B cell (primary cell): ENCODE results near the gene MTX2. TPM values are rescaled to one million over a fixed set of nuclear protein-coding genes. Genes with fewer than 3 reads are reported as not detected.

ENCODE experiments used
- ATAC-seq: fragments of 200-7000 bp; cut with Tn5 transposase; one replicate; pipeline ENCODE4 v1.10.0; 2021; ENCODE audit warnings: low read depth, mild to moderate bottlenecking, moderate number of reproducible peaks, moderate library complexity
- CTCF ChIA-PET: fragments of 350-600 bp; sonication (Branson Sonifier 250); formaldehyde crosslinking; loops from one replicate; lab custom pipeline; 2021; ENCODE audit warnings: antibody characterized with exemption, inconsistent platforms; lab: Charles Lee
- POLR2A ChIA-PET: fragments of 350-600 bp; sonication (Branson Sonifier 250); formaldehyde crosslinking; loops from one replicate; lab custom pipeline; 2021; ENCODE audit warnings: antibody characterized with exemption; lab: Charles Lee
- DNase-seq: peaks from one replicate; pipeline ENCODE4 v3.0.0; 2013
- H2AFZ ChIP-seq: 2 replicates; pipeline ENCODE4 v1.6.1; 2012; ENCODE audit warnings: mild to moderate bottlenecking, low read depth, low read length; ENCODE audit not compliant: insufficient read depth, poor library complexity, severe bottlenecking
- H3K27ac ChIP-seq, 2 donors: 1 replicate in 1 of 2; 2 replicates in 1 of 2; pipeline ENCODE4 v1.5.1; 2012 to 2013; ENCODE audit warnings: low read length in 2 of 2, mild to moderate bottlenecking in 2 of 2, moderate library complexity in 1 of 2
- H3K27me3 ChIP-seq, 4 experiments: fragments of 200-600 bp in 1 of 4; sonication (generic) in 1 of 4; replicated peaks in 1 of 4; 1 replicate in 2 of 4; 2 replicates in 2 of 4; pipeline versions ENCODE4 v1.6.1 to v1.7.0; 2013 to 2016; ENCODE audit warnings: low read length in 3 of 4, mild to moderate bottlenecking in 2 of 4, mixed read lengths in 1 of 4, moderate library complexity in 1 of 4; ENCODE audit not compliant: insufficient read depth in 4 of 4, control insufficient read depth in 3 of 4; ENCODE audit errors: control extremely low read depth in 1 of 4
- H3K36me3 ChIP-seq, 2 experiments: replicated peaks in 1 of 2; 1 replicate in 1 of 2; 2 replicates in 1 of 2; pipeline versions ENCODE4 v1.6.1 to v1.7.1; 2013; ENCODE audit warnings: low read length in 1 of 2; ENCODE audit not compliant: insufficient read depth in 2 of 2, control insufficient read depth in 1 of 2; ENCODE audit errors: control extremely low read depth in 1 of 2, extremely low read depth in 1 of 2
- H3K4me1 ChIP-seq, 2 donors: fragments of 200-600 bp in 1 of 2; sonication (generic) in 1 of 2; 1 replicate in 1 of 2; 2 replicates in 1 of 2; pipeline versions ENCODE4 v1.5.1 to v1.6.1; 2013 to 2017; ENCODE audit warnings: low read length in 2 of 2; ENCODE audit not compliant: control insufficient read depth in 2 of 2, insufficient read depth in 2 of 2
- H3K4me2 ChIP-seq: replicated peaks from 2 replicates; pipeline ENCODE3; 2012; ENCODE audit warnings: mild to moderate bottlenecking, low read depth, low read length; ENCODE audit not compliant: poor library complexity, severe bottlenecking
- H3K4me3 ChIP-seq, 5 experiments: fragments of 200-600 bp in 1 of 5; sonication (generic) in 1 of 5; 1 replicate in 3 of 5; 2 replicates in 2 of 5; pipeline versions ENCODE4 v1.5.1 to v1.7.0; 2011 to 2016; ENCODE audit warnings: low read length in 4 of 5, mild to moderate bottlenecking in 4 of 5, low read depth in 2 of 5, control low read depth in 1 of 5, moderate library complexity in 1 of 5; ENCODE audit not compliant: insufficient read depth in 1 of 5; ENCODE audit errors: control extremely low read depth in 1 of 5, extremely low read depth in 1 of 5
- H3K79me2 ChIP-seq: fragments of 200-600 bp; sonication (generic); one replicate; pipeline ENCODE4 v1.6.0; 2016; ENCODE audit warnings: low read length; ENCODE audit not compliant: control insufficient read depth, insufficient read depth
- H3K9ac ChIP-seq: fragments of 200-600 bp; sonication (generic); 2 replicates; pipeline ENCODE4 v1.6.1; 2017; ENCODE audit warnings: mild to moderate bottlenecking, low read length, moderate library complexity
- H3K9me3 ChIP-seq, 3 donors: one replicate each; pipeline versions ENCODE4 v1.6.1 to v1.7.1; 2013; ENCODE audit warnings: low read length in 2 of 3; ENCODE audit not compliant: control insufficient read depth in 2 of 3, insufficient read depth in 1 of 3; ENCODE audit errors: control extremely low read depth in 1 of 3
- H4K20me1 ChIP-seq: 2 replicates; pipeline ENCODE4 v1.6.0; 2012; ENCODE audit warnings: mild to moderate bottlenecking, low read length; ENCODE audit not compliant: insufficient read depth, control insufficient read depth, poor library complexity, severe bottlenecking
- H3K27ac Mint-ChIP-seq: one replicate; pipeline ENCODE4 v1.8.0; 2021; ENCODE audit warnings: mixed read lengths
- H3K27me3 Mint-ChIP-seq: one replicate; pipeline ENCODE4 v1.8.0; 2021; ENCODE audit warnings: mixed read lengths
- H3K4me1 Mint-ChIP-seq: one replicate; pipeline ENCODE4 v1.8.0; 2021; ENCODE audit warnings: mixed read lengths
- H3K4me3 Mint-ChIP-seq: one replicate; pipeline ENCODE4 v1.8.0; 2021; ENCODE audit warnings: mixed read lengths
- H3K9me3 Mint-ChIP-seq: one replicate; pipeline ENCODE4 v1.8.0; 2022; ENCODE audit warnings: mixed read lengths; ENCODE audit not compliant: insufficient read depth
- EZH2 ChIP-seq: IDR thresholded peaks from 2 replicates; pipeline ENCODE4 v1.6.1; 2012; ENCODE audit warnings: borderline replicate concordance, low read depth, mild to moderate bottlenecking, moderate library complexity, low read length; ENCODE audit not compliant: insufficient read depth, poor library complexity, severe bottlenecking
- WGBS: methylation state at CpG from one replicate; pipeline ENCODE4 v1.1.5; 2013; ENCODE audit warnings: missing lambda C conversion rate; ENCODE audit not compliant: insufficient coverage; 5-methylcytosine and 5-hydroxymethylcytosine counted together
- intact Hi-C: fragments of 100-400 bp; cut with micrococcal nuclease; formaldehyde crosslinking; loops from one replicate; pipeline ENCODE4 v1.10.0; 2022
- polyA plus RNA-seq: library from polyadenylated mRNA; depleted of rRNA; stranded (reverse); fragments of >200 nt; gene quantifications from 2 replicates; pipeline ENCODE4 v1.2.3, GENCODE V29; 2012
- total RNA-seq, 2 donors: library from RNA; stranded (reverse); fragments of 120-200 nt in 1 of 2; gene quantifications; 1 replicate in 1 of 2; 2 replicates in 1 of 2; pipeline versions ENCODE4 v1.2.3 to v1.2.4, GENCODE V29; 2013 to 2022
- TF ChIP-seq, protein P1 (sequence below): fragments of 200-600 bp; IDR thresholded peaks from one replicate; pipeline ENCODE4 v1.8.0; 2022; ENCODE audit warnings: antibody characterized with exemption, mild to moderate bottlenecking

Gene MTX2
- total and polyA plus RNA-seq, 2 donors (not counting 1 experiment from before 2014, with no cell fraction given), result 11.2 to 11.5 TPM

DNA sequence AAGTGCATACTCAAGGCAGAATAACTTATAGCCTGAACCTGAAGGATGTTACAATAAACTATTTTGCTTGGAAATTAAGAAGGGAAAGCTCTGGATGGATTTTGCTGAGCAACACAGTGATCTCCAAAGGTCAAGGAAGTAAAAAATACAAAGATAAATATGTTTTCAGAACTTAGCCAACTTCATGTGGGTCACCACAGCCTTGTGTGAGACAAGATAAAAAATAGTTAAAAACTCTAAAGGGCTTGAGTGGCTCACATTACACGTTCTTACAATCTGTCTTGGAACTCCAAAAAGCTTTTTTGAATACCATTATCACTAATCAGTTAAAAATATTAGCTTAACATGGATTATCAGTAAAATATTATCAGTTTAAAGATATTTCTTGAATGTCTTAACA lies 28.9 kb upstream of the MTX2 start:
- no peak overlapping the region for H3K9ac ChIP-seq
- H3K4me1 Mint-ChIP-seq, result no peaks in the 10 kb centered on the region
- H3K27ac Mint-ChIP-seq, result no peak overlapping the region
- H3K36me3 ChIP-seq, result no peaks in the 10 kb centered on the region
- TF ChIP-seq, protein P1, sequence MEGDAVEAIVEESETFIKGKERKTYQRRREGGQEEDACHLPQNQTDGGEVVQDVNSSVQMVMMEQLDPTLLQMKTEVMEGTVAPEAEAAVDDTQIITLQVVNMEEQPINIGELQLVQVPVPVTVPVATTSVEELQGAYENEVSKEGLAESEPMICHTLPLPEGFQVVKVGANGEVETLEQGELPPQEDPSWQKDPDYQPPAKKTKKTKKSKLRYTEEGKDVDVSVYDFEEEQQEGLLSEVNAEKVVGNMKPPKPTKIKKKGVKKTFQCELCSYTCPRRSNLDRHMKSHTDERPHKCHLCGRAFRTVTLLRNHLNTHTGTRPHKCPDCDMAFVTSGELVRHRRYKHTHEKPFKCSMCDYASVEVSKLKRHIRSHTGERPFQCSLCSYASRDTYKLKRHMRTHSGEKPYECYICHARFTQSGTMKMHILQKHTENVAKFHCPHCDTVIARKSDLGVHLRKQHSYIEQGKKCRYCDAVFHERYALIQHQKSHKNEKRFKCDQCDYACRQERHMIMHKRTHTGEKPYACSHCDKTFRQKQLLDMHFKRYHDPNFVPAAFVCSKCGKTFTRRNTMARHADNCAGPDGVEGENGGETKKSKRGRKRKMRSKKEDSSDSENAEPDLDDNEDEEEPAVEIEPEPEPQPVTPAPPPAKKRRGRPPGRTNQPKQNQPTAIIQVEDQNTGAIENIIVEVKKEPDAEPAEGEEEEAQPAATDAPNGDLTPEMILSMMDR, result no peak
- no peak for TF ChIP-seq EZH2
- peaks cover 0 to 14% (median 5%) of the 10 kb centered on the region in 4 experiments for H3K27me3 ChIP-seq
- no peak overlapping the region for H2AFZ ChIP-seq
- WGBS, result no CpG with 5 or more reads among the region's 1 CpG
- no peak overlapping the region for H3K4me3 ChIP-seq
- intact Hi-C loops, result no loop called here
- H4K20me1 ChIP-seq, result no peaks in the 10 kb centered on the region
- no peaks in the 10 kb centered on the region for H3K9me3 ChIP-seq
- DNase-seq, result no peak
- ATAC-seq, result no peak
- POLR2A ChIA-PET, result interaction anchor here (1.2 kb wide), 1 partner anchor 38 kb away, joined by 3 read pairs; no protein-coding TSS in a partner anchor
- H3K4me1 ChIP-seq, result no peaks in the 10 kb centered on the region
- H3K27me3 Mint-ChIP-seq, result peaks cover 37% of the 10 kb centered on the region
- CTCF ChIA-PET, result no interaction called here
- no peaks in the 10 kb centered on the region for H3K9me3 Mint-ChIP-seq
- H3K4me3 Mint-ChIP-seq, result no peak overlapping the region
- no peaks in the 10 kb centered on the region for H3K79me2 ChIP-seq
- H3K27ac ChIP-seq, result no peak overlapping the region
- H3K4me2 ChIP-seq, result no peak overlapping the region

DNA sequence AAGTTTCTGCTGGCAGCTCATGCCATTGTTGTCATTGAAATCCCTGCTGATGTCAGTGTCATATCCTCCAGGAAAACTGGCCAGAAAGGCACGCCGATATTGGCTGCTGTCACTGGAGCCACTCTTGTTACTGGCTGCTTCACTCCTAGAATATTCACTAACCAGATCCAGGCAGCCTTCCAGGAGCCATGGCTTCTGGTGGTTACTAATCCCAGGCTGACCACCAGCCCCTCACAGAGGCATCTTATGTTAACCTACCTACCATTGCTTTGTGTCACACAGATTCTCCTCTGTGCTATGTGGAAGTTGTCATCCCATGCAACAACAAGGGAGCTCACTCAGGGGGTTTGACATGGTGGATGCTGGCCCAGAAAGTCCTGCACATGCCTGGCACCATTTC lies 27.0 kb upstream of the MTX2 start:
- peaks cover 0 to 14% (median 7%) of the 10 kb centered on the region in 4 experiments for H3K27me3 ChIP-seq
- no peaks in the 10 kb centered on the region for H3K79me2 ChIP-seq
- H4K20me1 ChIP-seq, result no peaks in the 10 kb centered on the region
- Mint-ChIP-seq H3K27ac (no peak overlapping the region), H3K4me1 (no peaks in the 10 kb centered on the region), H3K27me3 (peaks cover 31% of the 10 kb centered on the region), H3K4me3 (no peak overlapping the region), H3K9me3 (no peaks in the 10 kb centered on the region)
- H3K9me3 ChIP-seq, result no peaks in the 10 kb centered on the region
- TF ChIP-seq EZH2, result no peak
- TF ChIP-seq, protein P1, result no peak
- no peak for ATAC-seq
- intact Hi-C loops, result no loop called here
- no peak overlapping the region for H3K4me3 ChIP-seq
- no peaks in the 10 kb centered on the region for H3K4me1 ChIP-seq
- H3K4me2 ChIP-seq, result no peak overlapping the region
- CTCF ChIA-PET, result no interaction called here
- no peak overlapping the region for H3K27ac ChIP-seq
- POLR2A ChIA-PET, result no interaction called here
- 97% methylated on average over 2 of the region's 2 CpGs for WGBS
- no peak overlapping the region for H3K9ac ChIP-seq
- DNase-seq, result no peak
- H2AFZ ChIP-seq, result no peak overlapping the region
- H3K36me3 ChIP-seq, result no peaks in the 10 kb centered on the region
